Testis (tissue), 3 donors: Measurements from ENCODE around the gene PLXNB3. TPM values are rescaled to one million over a fixed set of nuclear protein-coding genes. Genes with fewer than 3 reads are reported as not detected.
A peak's percentile ranks its signal among the peaks of the same experiment; 100 is the strongest.
"Not testable (repeated sequence)": the region's sequence is repeated elsewhere in the genome, so short reads cannot be mapped to it uniquely, and the experiment has no call there.

Experiments used
- DNase-seq: peaks from one replicate; pipeline ENCODE4 v3.0.0-alpha.2; 2019
- H3K27ac ChIP-seq, 2 donors: fragments of 200-600 bp; sonication (generic); one replicate each; pipeline ENCODE4 v1.5.1; 2019
- H3K27me3 ChIP-seq: fragments of 200-600 bp; sonication (generic); one replicate; pipeline ENCODE4 v1.5.1; 2019
- H3K36me3 ChIP-seq: fragments of 200-600 bp; sonication (generic); one replicate; pipeline ENCODE4 v1.5.1; 2017; ENCODE audit warnings: low read depth; ENCODE audit errors: missing control alignments
- H3K4me1 ChIP-seq: fragments of 200-600 bp; sonication (generic); one replicate; pipeline ENCODE4 v1.5.1; 2019
- H3K4me3 ChIP-seq, 2 donors: fragments of 200-600 bp; sonication (generic); one replicate each; pipeline ENCODE4 v1.5.1; 2017 to 2019
- H3K9me3 ChIP-seq: fragments of 200-600 bp; sonication (generic); one replicate; pipeline ENCODE4 v1.5.1; 2017
- POLR2A ChIP-seq: fragments of 450-650 bp; IDR thresholded peaks from one replicate; pipeline ENCODE4 v1.6.1; 2017; ENCODE audit warnings: antibody characterized with exemption, mild to moderate bottlenecking, moderate library complexity
- WGBS, 2 donors: methylation state at CpG; one replicate each; pipeline ENCODE4 v1.1.5; 2018; 5-methylcytosine and 5-hydroxymethylcytosine counted together
- intact Hi-C: fragments of 100-400 bp; cut with DNase I; formaldehyde crosslinking; loops from one replicate; pipeline ENCODE4 v1.15.1; 2023; ENCODE audit warnings: low total_unique reads
- polyA plus RNA-seq: library from polyadenylated mRNA; stranded (reverse); fragments of 350-450 nt; fragmentation: Illumina TruSeq; extraction: RNeasy Lipid Tissue Mini Kit (QIAGEN cat#74804); gene quantifications from one replicate; pipeline ENCODE4 v1.2.3, GENCODE V29; 2014; ENCODE audit warnings: low read depth, low replicate concordance; ENCODE audit not compliant: insufficient read depth
- total RNA-seq, 2 donors: library from RNA; depleted of rRNA; stranded (reverse); fragments of >200 nt; gene quantifications; one replicate each; pipeline ENCODE4 v1.2.3, GENCODE V29; 2016
- TF ChIP-seq, protein P1 (sequence below), 3 experiments: fragments of 450-650 bp in 2 of 3; fragments of 200-600 bp in 1 of 3; sonication (generic) in 1 of 3; IDR thresholded peaks; one replicate each; pipeline ENCODE4 v1.5.1; 2016 to 2019; ENCODE audit warnings: antibody characterized with exemption in 3 of 3, mild to moderate bottlenecking in 2 of 3, moderate library complexity in 1 of 3

The PLXNB3 gene
- total and polyA plus RNA-seq, 3 donors from 2014 or later = 28.0 to 57.9 (median 49.3) TPM

DNA sequence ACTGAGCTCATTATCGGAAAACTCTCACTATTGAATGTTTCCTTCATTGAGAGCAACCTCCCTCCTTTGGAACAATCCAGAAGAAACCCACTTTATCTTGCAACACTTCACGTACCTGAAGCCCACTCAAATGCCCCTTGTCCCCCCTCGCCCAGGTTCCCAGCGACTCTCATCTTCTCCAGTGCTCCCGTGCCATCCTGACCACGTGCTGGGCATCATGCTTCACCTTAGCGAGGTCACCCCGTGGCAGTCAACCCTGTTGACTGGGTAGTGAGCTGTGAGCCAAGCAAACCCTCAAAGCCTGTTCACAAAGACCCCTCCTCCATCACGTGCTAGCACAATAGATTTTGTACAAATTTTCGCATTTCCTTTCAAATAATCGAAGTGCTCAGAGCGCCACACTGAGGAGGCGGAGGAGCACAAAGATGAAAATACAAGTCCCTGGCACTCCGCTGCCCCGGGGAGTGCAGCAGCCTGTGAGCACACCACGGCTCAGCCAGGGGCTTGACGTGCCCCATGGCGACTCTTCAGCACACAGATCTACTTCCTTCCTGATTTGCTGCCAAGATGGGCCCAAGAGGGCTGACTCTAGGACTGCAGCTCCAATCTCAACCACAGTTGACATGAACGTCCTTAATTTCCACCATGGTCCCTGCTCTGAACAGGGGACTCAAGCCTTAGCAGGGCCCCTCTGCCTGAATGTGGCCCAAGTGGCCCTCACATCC is 50.7 kb downstream of the PLXNB3 start:
- intact Hi-C loops = no loop called here
- WGBS, 2 donors = 84 to 86% methylated on average over 17 to 19 of the region's 19 CpGs
- Histone ChIP-seq H3K36me3 (no peaks in the 10 kb centered on the region), H3K4me1 (no peaks in the 10 kb centered on the region), H3K4me3 (no peak overlapping the region), H3K27ac (no peak overlapping the region), H3K27me3 (no peaks in the 10 kb centered on the region), H3K9me3 (no peaks in the 10 kb centered on the region)
- TF ChIP-seq, protein P1, sequence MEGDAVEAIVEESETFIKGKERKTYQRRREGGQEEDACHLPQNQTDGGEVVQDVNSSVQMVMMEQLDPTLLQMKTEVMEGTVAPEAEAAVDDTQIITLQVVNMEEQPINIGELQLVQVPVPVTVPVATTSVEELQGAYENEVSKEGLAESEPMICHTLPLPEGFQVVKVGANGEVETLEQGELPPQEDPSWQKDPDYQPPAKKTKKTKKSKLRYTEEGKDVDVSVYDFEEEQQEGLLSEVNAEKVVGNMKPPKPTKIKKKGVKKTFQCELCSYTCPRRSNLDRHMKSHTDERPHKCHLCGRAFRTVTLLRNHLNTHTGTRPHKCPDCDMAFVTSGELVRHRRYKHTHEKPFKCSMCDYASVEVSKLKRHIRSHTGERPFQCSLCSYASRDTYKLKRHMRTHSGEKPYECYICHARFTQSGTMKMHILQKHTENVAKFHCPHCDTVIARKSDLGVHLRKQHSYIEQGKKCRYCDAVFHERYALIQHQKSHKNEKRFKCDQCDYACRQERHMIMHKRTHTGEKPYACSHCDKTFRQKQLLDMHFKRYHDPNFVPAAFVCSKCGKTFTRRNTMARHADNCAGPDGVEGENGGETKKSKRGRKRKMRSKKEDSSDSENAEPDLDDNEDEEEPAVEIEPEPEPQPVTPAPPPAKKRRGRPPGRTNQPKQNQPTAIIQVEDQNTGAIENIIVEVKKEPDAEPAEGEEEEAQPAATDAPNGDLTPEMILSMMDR (IDR thresholded peaks at IDR 0.05) = no peak
- TF ChIP-seq POLR2A = no peak
- no peak for DNase-seq

- WGBS, 2 donors = 70 to 82% methylated on average over 2 to 25 of the region's 25 CpGs
- Histone ChIP-seq H3K27ac (no peak overlapping the region), H3K36me3 (no peaks in the 10 kb centered on the region), H3K4me3 (no peak overlapping the region), H3K9me3 (no peaks in the 10 kb centered on the region), H3K27me3 (no peaks in the 10 kb centered on the region), H3K4me1 (no peaks in the 10 kb centered on the region)
- TF ChIP-seq, protein P1 (IDR thresholded peaks at IDR 0.05) = no peak
- TF ChIP-seq POLR2A = no peak
- intact Hi-C loops = no loop called here
- no peak for DNase-seq
Observed at GRCh38 chrX:153816831-153817690, 53.0 kb downstream of the PLXNB3 start.

- WGBS, 2 donors = 75 to 84% methylated on average over 9 of the region's 9 CpGs
- H3K27ac ChIP-seq, H3K9me3 ChIP-seq, H3K27me3 ChIP-seq, H3K4me3 ChIP-seq, H3K36me3 ChIP-seq, intact Hi-C loops, H3K4me1 ChIP-seq, DNase-seq: not testable (repeated sequence)
Observed at GRCh38 chrX:153818064-153818463, 54.0 kb downstream of the PLXNB3 start.

- H3K4me3 ChIP-seq = peak overlapping the region; percentile 32 to 50
- TF ChIP-seq, protein P1 (IDR thresholded peaks at IDR 0.05) = no peak
- TF ChIP-seq POLR2A = no peak
- no peaks in the 10 kb centered on the region for H3K36me3 ChIP-seq
- no peaks in the 10 kb centered on the region for H3K4me1 ChIP-seq
- no peaks in the 10 kb centered on the region for H3K9me3 ChIP-seq
- intact Hi-C loops = no loop called here
- WGBS, 2 donors = 4 to 15% methylated on average over 15 to 30 of the region's 67 CpGs
- H3K27ac ChIP-seq = no peak overlapping the region
- no peaks in the 10 kb centered on the region for H3K27me3 ChIP-seq
- DNase-seq = no peak
Observed at GRCh38 chrX:153818571-153819383, 54.7 kb downstream of the PLXNB3 start.
